Panc1 (cell line): Measurements from ENCODE around the gene FOXK2. TPM values are rescaled to one million over a fixed set of nuclear protein-coding genes. Genes with fewer than 3 reads are reported as not detected.

Source experiments
- ATAC-seq: fragments of 200-7000 bp; cut with Tn5 transposase; 2 replicates; pipeline ENCODE4 v1.9.1; 2020; ENCODE audit warnings: mild to moderate bottlenecking, moderate library complexity
- BruUV-seq: library from RNA; stranded (reverse); fragments of 400-500 nt; replicated peaks from 2 replicates; lab custom pipeline; 2021; lab: Mats Ljungman, UMichigan
- CTCF ChIA-PET: fragments of 300-600 bp; sonication (Branson Sonifier 250); formaldehyde crosslinking; loops from one replicate; lab custom pipeline; 2022; ENCODE audit warnings: antibody characterized with exemption; lab: Charles Lee
- POLR2A ChIA-PET: fragments of 300-600 bp; sonication (Branson Sonifier 250); formaldehyde crosslinking; loops from one replicate; lab custom pipeline; 2022; ENCODE audit warnings: antibody characterized with exemption; lab: Charles Lee
- DNase-seq: peaks from one replicate; pipeline ENCODE4 v3.0.0-alpha.2; 2010; ENCODE audit warnings: low read depth, low spot score
- H3K27ac ChIP-seq: 2 replicates; pipeline ENCODE4 v1.5.1; 2011; ENCODE audit warnings: mild to moderate bottlenecking, low read length, inconsistent platforms
- H3K27me3 ChIP-seq: fragments of 200-500 bp; sonication (Bioruptor generic); 2 replicates; pipeline ENCODE4 v1.6.0; 2014; ENCODE audit warnings: low read length, inconsistent platforms; ENCODE audit not compliant: control insufficient read depth, insufficient read depth
- H3K36me3 ChIP-seq: fragments of 200-500 bp; sonication (Bioruptor generic); 2 replicates; pipeline ENCODE4 v1.5.1; 2014; ENCODE audit warnings: inconsistent platforms, mild to moderate bottlenecking, low read length, moderate library complexity; ENCODE audit not compliant: control insufficient read depth, insufficient read depth
- H3K4me1 ChIP-seq: 2 replicates; pipeline ENCODE4 v1.5.1; 2011; ENCODE audit warnings: inconsistent platforms, mild to moderate bottlenecking, low read length, moderate library complexity; ENCODE audit not compliant: control insufficient read depth, insufficient read depth
- H3K4me3 ChIP-seq, 2 experiments: 2 replicates each; pipeline ENCODE4 v1.5.1; 2011 to 2012; ENCODE audit warnings: low read depth in 2 of 2, low read length in 2 of 2, mild to moderate bottlenecking in 2 of 2, inconsistent platforms in 1 of 2, moderate library complexity in 1 of 2
- H3K9me3 ChIP-seq: fragments of 200-500 bp; sonication (Bioruptor generic); 2 replicates; pipeline ENCODE4 v1.5.1; 2014; ENCODE audit warnings: low read depth, mild to moderate bottlenecking, inconsistent platforms, low read length, moderate library complexity; ENCODE audit not compliant: control insufficient read depth, insufficient read depth
- POLR2AphosphoS5 ChIP-seq: IDR thresholded peaks from 2 replicates; pipeline ENCODE4 v1.6.1; 2012; ENCODE audit warnings: mild to moderate bottlenecking, low read depth, low read length, moderate library complexity
- SIN3A ChIP-seq: IDR thresholded peaks from 2 replicates; pipeline ENCODE4 v1.6.1; 2012; ENCODE audit warnings: low read depth, mild to moderate bottlenecking, low read length, moderate library complexity, borderline replicate concordance; ENCODE audit not compliant: insufficient read depth
- TCF7L2 ChIP-seq: IDR thresholded peaks from 2 replicates; pipeline ENCODE4 v1.6.1; 2011; ENCODE audit warnings: mild to moderate bottlenecking, low read depth, low read length, inconsistent platforms
- in situ Hi-C: cut with HindIII; loops from 2 replicates; pipeline ENCODE4 v1.10.0; 2016; ENCODE audit warnings: low sequenced_read_pairs, low pct_unique_long_range_greater_than_20kb
- intact Hi-C: fragments of 100-400 bp; cut with micrococcal nuclease; formaldehyde crosslinking; loops from one replicate; pipeline ENCODE4 v1.10.0; 2022; ENCODE audit not compliant: unreplicated experiment
- total RNA-seq: library from RNA; stranded (reverse); gene quantifications from one replicate; pipeline ENCODE4 v1.2.1, GENCODE V29; 2021; ENCODE audit not compliant: unreplicated experiment
- TF ChIP-seq, protein P1 (sequence below), 2 experiments: IDR thresholded peaks; 2 replicates each; pipeline ENCODE4 v1.6.1; 2011 to 2012; ENCODE audit warnings: low read depth in 2 of 2, control low read depth in 1 of 2, low read length in 1 of 2, mild to moderate bottlenecking in 1 of 2, moderate library complexity in 1 of 2; ENCODE audit not compliant: insufficient read depth in 1 of 2
- TF ChIP-seq, protein P2 (sequence below): fragments of 450-650 bp; IDR thresholded peaks from 2 replicates; pipeline ENCODE4 v1.5.1; 2017; ENCODE audit warnings: mild to moderate bottlenecking

FOXK2 gene
- total RNA-seq, 1 experiment from 2014 or later = 143 TPM

DNA sequence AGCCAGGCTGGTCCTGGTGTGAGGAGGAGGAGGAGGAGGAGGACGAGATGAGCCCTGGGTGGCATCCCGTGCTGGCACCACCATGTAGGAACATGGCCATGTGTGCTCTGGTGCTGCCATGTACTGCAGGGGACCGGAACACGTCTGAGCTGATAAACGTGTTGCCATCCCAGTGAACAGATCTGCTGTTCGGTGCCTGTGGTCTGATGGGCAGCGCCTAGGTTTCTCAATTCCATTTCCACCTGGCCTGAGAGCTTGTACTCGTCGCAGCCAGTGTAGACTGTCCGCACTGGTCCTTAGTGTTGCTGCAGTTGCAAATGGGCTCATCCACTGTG lies 28.4 kb upstream of the FOXK2 start:
- Histone ChIP-seq H3K4me1 (peaks cover 24% of the 10 kb centered on the region), H3K27ac (no peak overlapping the region), H3K27me3 (no peaks in the 10 kb centered on the region), H3K9me3 (no peaks in the 10 kb centered on the region), H3K4me3 (no peak overlapping the region), H3K36me3 (no peaks in the 10 kb centered on the region)
- ATAC-seq = no peak
- TF ChIP-seq SIN3A (no peak), POLR2AphosphoS5 (no peak), TCF7L2 (no peak)
- TF ChIP-seq, protein P1, sequence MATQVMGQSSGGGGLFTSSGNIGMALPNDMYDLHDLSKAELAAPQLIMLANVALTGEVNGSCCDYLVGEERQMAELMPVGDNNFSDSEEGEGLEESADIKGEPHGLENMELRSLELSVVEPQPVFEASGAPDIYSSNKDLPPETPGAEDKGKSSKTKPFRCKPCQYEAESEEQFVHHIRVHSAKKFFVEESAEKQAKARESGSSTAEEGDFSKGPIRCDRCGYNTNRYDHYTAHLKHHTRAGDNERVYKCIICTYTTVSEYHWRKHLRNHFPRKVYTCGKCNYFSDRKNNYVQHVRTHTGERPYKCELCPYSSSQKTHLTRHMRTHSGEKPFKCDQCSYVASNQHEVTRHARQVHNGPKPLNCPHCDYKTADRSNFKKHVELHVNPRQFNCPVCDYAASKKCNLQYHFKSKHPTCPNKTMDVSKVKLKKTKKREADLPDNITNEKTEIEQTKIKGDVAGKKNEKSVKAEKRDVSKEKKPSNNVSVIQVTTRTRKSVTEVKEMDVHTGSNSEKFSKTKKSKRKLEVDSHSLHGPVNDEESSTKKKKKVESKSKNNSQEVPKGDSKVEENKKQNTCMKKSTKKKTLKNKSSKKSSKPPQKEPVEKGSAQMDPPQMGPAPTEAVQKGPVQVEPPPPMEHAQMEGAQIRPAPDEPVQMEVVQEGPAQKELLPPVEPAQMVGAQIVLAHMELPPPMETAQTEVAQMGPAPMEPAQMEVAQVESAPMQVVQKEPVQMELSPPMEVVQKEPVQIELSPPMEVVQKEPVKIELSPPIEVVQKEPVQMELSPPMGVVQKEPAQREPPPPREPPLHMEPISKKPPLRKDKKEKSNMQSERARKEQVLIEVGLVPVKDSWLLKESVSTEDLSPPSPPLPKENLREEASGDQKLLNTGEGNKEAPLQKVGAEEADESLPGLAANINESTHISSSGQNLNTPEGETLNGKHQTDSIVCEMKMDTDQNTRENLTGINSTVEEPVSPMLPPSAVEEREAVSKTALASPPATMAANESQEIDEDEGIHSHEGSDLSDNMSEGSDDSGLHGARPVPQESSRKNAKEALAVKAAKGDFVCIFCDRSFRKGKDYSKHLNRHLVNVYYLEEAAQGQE (IDR thresholded peaks at IDR 0.05; ENCODE audit: insufficient read depth in 1 of 2, low read depth in 2 of 2, low read length in 1 of 2) = no peak
- TF ChIP-seq, protein P2, sequence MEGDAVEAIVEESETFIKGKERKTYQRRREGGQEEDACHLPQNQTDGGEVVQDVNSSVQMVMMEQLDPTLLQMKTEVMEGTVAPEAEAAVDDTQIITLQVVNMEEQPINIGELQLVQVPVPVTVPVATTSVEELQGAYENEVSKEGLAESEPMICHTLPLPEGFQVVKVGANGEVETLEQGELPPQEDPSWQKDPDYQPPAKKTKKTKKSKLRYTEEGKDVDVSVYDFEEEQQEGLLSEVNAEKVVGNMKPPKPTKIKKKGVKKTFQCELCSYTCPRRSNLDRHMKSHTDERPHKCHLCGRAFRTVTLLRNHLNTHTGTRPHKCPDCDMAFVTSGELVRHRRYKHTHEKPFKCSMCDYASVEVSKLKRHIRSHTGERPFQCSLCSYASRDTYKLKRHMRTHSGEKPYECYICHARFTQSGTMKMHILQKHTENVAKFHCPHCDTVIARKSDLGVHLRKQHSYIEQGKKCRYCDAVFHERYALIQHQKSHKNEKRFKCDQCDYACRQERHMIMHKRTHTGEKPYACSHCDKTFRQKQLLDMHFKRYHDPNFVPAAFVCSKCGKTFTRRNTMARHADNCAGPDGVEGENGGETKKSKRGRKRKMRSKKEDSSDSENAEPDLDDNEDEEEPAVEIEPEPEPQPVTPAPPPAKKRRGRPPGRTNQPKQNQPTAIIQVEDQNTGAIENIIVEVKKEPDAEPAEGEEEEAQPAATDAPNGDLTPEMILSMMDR = no peak
- no peak for DNase-seq
- POLR2A ChIA-PET = no interaction called here
- in situ Hi-C loops = no loop called here
- intact Hi-C loops = no loop called here
- CTCF ChIA-PET = no interaction called here
- BruUV-seq = no TSS peak

DNA sequence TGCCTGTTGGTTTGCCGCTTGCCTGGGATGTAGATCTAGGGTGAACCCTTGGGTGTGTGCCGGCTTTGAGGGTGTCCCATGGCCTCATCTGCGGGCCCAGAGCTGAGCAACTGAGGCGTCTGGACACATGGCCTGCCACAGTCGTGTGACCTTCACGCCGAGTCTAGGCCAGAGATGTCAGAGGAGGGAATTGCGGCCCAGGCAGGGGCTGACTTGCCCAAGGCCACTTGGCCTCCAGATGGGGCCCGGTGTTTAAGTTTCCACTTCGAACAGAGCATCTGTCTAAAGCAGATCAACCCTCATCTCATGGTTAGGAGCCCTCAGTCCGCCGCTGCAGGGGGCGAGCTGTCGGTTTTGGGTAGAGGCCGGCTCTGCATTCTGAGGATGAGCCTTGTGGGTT lies 28.0 kb upstream of the FOXK2 start:
- ChIA-PET CTCF (no interaction called here), POLR2A (no interaction called here)
- H3K27ac ChIP-seq = no peak overlapping the region; the same call in 1 of the 2 replicates

More for the DNA sequence above, 28.0 kb upstream of the FOXK2 start:
- ATAC-seq (no peak), DNase-seq (no peak)
- intact Hi-C loops (no loop called here), in situ Hi-C loops (no loop called here)
- no TSS peak for BruUV-seq
- H3K4me1 ChIP-seq = peaks cover 27% of the 10 kb centered on the region
- no peaks in the 10 kb centered on the region for H3K9me3 ChIP-seq
- H3K4me3 ChIP-seq = no peak overlapping the region
- H3K36me3 ChIP-seq = no peaks in the 10 kb centered on the region
- H3K27me3 ChIP-seq = no peaks in the 10 kb centered on the region
- no peak for TF ChIP-seq TCF7L2
- no peak for TF ChIP-seq SIN3A
- TF ChIP-seq, protein P1 (IDR thresholded peaks at IDR 0.05; ENCODE audit: insufficient read depth in 1 of 2, low read depth in 2 of 2, low read length in 1 of 2) = no peak
- TF ChIP-seq, protein P2 = no peak
- TF ChIP-seq POLR2AphosphoS5 = no peak
